Ovary (tissue), 3 donors: ENCODE data around the gene HYDIN.

ENCODE experiments used
- CTCF ChIP-seq, 3 donors: fragments of 450-650 bp in 2 of 3; fragments of 200-600 bp in 1 of 3; IDR thresholded peaks; one replicate each; pipeline versions ENCODE4 v1.5.1 to v1.8.0; 2016 to 2022; ENCODE audit warnings: antibody characterized with exemption in 3 of 3, mild to moderate bottlenecking in 1 of 3
- EP300 ChIP-seq: sonication (generic); formaldehyde crosslinking; IDR thresholded peaks from one replicate; pipeline ENCODE4 v1.6.1; 2017; ENCODE audit warnings: antibody characterized with exemption
- POLR2A ChIP-seq: fragments of 450-650 bp; IDR thresholded peaks from one replicate; pipeline ENCODE4 v1.6.1; 2017; ENCODE audit warnings: antibody characterized with exemption, mild to moderate bottlenecking, moderate library complexity
- donor health status: DM: no; HTN: no; CAD: no.

GRCh38 chr16:70808371-70808770, 422.2 kb downstream of the HYDIN start:
- TF ChIP-seq CTCF (IDR thresholded peaks at IDR 0.05) (no peak), EP300 (no peak), POLR2A (no peak)
